ENCODE data around the gene PHF21B. TPM values are rescaled to one million over a fixed set of nuclear protein-coding genes. Genes with fewer than 3 reads are reported as not detected.
"Not testable (repeated sequence)": the region's sequence is repeated elsewhere in the genome, so short reads cannot be mapped to it uniquely, and the experiment has no call there.

The PHF21B gene
- 0.30 TPM for total RNA-seq
- long read RNA-seq, partial matches to known transcripts: 0 of 1 reads
- long read RNA-seq, other reads (novel, unspliced or antisense): 1 of 1 reads

- DNase-seq: peak; percentile 61
- peak; percentile 64 for ATAC-seq (ENCODE audit: poor library complexity)
Observed at GRCh38 chr22:45009606-45010531, at the start of gene PHF21B. Gene PHF21B (minus strand): TSS chr22:45010005. CDS start chr22:45009549, 456 bp downstream.

DNA sequence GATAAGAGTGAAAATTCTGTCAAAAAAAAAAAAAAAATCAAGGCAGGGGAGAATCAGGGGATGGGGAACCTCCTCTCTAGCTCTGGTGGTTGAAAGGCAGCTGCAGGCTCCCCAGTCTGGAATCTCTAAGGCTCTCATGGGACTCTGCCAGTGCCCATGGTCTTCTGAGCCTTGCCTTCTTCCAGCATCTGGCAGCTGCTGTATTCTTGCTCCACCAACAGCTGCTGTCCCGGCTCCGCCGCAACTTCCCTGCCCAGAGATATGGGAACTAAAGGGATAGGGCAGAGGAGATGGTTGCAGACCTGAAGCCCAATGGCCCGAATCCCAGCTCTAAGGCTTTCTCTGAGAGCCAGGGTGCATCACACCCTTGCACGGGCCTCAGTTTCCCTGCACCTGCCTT, 49.5 kb upstream of the PHF21B start:
- intact Hi-C loops (cut with DNase I): no loop called here
- DNase-seq: no peak
- no peak for ATAC-seq (ENCODE audit: poor library complexity)

More at GRCh38 chr22:45009606-45010531, at the start of gene PHF21B:
- intact Hi-C loops (cut with DNase I): no loop called here

GRCh38 chr22:45058622-45058912, 48.8 kb upstream of the PHF21B start:
- intact Hi-C loops (cut with DNase I): no loop called here
- DNase-seq (no peak), ATAC-seq (ENCODE audit: poor library complexity) (no peak)

DNA sequence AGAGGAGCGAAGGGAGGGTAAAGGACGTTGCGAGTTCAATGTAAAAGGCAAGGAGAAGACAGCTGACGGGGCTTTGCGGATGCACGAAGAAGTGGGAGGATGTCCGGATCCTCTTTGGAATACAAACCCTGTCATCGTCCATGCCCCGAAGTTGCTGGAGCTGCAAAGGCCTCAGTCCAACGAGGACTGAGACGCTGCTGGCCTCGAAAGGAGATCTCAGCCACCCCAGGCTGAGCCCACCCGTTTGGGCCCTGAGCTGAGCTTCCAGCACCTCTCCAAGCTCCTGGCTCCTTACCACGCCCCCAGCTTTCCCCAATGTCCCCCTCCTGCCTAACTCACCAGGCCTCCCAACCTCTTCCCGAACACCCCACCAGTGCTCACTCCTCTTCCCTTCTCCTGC, 46.1 kb upstream of the PHF21B start:
- intact Hi-C loops (cut with DNase I): no loop called here
- ATAC-seq (ENCODE audit: poor library complexity): no peak
- DNase-seq: no peak

GRCh38 chr22:45053571-45053970, 43.8 kb upstream of the PHF21B start:
- ATAC-seq (ENCODE audit: poor library complexity) (no peak), DNase-seq (no peak)
- intact Hi-C loops (cut with DNase I): no loop called here

DNA sequence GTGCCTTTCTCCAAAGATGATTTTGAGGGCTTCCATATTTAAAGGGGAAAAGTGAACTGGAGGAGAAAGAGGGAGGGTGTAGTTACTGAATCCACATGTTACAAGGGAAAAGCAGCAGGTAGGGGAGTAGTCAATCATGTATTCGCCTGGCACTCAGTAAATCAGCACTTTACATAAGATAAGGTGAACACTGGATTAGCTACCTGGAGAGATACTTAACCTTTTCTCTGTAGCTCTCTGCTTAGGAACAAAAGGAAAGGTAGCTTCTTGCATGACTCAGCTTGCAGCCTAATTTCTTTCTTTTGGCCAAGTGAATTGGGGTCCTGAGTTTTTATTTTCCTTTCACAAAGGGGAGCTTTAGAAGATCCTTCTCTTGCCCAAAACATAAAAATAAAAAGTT, 43.3 kb upstream of the PHF21B start:
- no peak for DNase-seq
- intact Hi-C loops (cut with DNase I): no loop called here
- ATAC-seq (ENCODE audit: poor library complexity): no peak

DNA sequence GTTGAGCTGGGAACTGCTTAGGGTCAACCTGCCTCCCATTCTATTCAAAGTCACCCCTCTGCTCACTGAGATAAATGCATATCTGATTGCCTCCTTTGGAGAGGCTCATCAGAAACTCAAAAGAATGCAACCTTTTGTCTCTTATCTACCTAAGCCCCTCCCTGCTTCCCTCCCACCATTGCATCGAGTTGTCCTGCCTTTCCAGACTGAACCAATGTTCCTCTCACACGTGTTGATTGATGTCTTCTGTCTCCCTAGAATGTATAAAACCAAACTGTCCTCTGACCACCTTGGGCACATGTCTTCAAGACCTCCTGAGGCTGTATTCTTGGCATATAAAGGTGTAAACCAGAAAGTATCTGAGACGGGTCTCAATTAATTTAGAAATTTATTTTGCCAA, 42.9 kb upstream of the PHF21B start:
- DNase-seq; ATAC-seq (ENCODE audit: poor library complexity); intact Hi-C loops (cut with DNase I): not testable (repeated sequence)

- ATAC-seq (ENCODE audit: poor library complexity): no peak
- intact Hi-C loops (cut with DNase I): no loop called here
Observed at GRCh38 chr22:45051946-45052345, 42.1 kb upstream of the PHF21B start.

GRCh38 chr22:45051419-45051818, 41.6 kb upstream of the PHF21B start:
- no peak for DNase-seq
- no peak for ATAC-seq (ENCODE audit: poor library complexity)
- intact Hi-C loops (cut with DNase I): no loop called here

More at GRCh38 chr22:45051946-45052345, 42.1 kb upstream of the PHF21B start:
- no peak for DNase-seq

DNA sequence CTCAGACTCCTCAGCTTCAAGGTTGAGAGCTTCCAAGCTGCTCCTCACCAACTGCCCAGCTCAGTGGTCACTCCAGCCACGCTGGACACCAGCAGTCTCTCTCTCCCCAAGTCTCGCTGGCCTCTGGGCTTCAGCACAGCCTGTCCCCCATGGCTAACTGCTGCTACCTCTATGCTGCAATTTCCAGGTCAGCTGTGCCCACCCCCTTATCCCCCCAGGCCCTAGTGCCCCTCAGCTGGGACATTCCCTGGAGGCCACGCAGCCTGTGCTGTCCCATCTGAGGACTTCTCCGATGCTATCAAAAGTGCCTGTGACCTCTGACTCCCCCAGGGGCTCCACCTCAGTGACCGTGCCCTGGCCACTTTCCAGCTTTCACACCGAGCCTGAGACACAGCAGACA, 37.5 kb upstream of the PHF21B start:
- intact Hi-C loops (cut with DNase I): no loop called here
- ATAC-seq (ENCODE audit: poor library complexity) (no peak), DNase-seq (no peak)

GRCh38 chr22:45045208-45045607, 35.4 kb upstream of the PHF21B start:
- DNase-seq (no peak), ATAC-seq (ENCODE audit: poor library complexity) (no peak)
- intact Hi-C loops (cut with DNase I): no loop called here

DNA sequence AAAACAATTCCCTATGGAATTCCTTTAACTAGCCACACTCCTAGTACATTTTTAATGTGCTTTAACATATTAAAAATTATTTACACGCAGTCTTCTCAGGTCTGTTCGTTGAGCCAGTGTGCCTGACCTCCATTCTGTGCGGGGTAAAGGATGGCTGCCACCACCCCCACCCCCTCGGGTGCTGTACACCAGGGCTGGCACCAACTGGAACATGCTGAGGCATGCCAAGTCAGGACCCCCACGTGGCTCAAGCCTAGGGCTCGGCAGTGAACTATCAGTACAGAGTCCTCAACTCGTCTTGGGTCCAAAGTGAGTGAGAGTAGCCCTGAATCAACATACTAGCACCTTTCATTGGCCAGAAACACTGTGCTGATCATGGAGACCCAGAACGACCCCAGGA, 32.5 kb upstream of the PHF21B start:
- no peak for DNase-seq
- ATAC-seq (ENCODE audit: poor library complexity): no peak
- intact Hi-C loops (cut with DNase I): no loop called here

DNA sequence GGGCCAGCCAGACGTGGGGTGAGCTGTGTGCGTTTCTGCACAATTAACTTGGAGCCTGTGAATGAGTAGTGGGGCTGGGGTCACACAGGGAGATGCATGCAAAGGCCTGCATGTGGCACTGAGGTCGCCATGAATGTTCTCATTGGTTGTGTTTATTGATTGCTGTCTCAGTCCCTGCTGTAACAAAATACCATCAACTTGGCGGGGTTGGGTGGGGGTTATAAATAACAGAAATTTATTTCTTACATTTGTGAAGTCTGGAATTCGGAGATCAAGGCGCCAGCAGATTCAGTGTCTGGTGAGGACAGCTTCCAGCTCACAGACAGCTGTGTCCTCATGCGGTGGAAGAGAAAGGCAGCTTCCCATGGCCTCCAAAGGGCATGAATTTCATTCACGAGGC, 29.3 kb upstream of the PHF21B start:
- intact Hi-C loops (cut with DNase I): no loop called here
- ATAC-seq (ENCODE audit: poor library complexity): no peak
- DNase-seq: no peak

DNA sequence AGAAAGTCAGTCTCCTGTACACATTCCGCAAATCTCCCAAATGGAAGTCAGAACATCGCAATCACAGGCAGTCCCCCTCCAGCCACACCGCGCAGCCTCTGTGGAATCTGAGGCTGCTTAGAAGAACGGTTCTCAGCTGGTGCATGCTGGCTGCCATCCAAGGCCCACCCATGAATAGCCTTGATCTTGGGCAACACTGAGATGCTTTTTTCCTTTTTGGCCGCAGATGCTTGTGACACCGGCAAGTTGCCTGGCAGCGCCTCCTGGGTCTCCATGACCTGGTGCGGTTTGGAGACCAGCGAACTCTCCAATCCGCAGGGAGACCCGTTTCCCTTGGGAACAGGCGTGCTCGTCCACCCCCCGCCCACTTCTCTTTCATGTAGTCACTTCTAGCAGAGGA, 26.3 kb upstream of the PHF21B start:
- ATAC-seq (ENCODE audit: poor library complexity) (no peak), DNase-seq (no peak)
- intact Hi-C loops (cut with DNase I): no loop called here

GRCh38 chr22:45034821-45035220, 25.0 kb upstream of the PHF21B start:
- no peak for ATAC-seq (ENCODE audit: poor library complexity)
- no peak for DNase-seq
- intact Hi-C loops (cut with DNase I): no loop called here

DNA sequence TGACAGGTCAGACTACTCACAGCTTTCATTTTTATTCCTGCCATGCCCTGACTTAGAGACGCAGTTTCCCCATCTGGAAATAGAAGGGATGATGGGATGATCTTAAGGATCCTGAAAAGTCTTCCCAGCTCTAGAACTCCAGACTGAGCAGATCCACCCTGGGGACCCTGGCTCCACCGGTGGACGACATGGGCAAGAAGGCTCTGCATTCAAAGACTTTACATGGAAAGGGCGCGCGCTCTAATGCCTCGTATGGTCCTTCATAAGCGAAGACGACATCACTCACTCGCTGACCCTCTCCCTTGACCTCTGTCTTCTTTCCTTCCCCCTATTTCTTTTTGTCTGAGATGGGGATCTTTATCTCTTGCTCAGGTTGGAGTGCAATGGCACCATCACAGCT, 24.4 kb upstream of the PHF21B start:
- no peak for DNase-seq
- intact Hi-C loops (cut with DNase I): no loop called here
- ATAC-seq (ENCODE audit: poor library complexity): no peak

- no peak for DNase-seq
Observed at GRCh38 chr22:45033136-45033535, 23.3 kb upstream of the PHF21B start.

GRCh38 chr22:45031629-45032403, 22.0 kb upstream of the PHF21B start:
- no peak for DNase-seq
- intact Hi-C loops (cut with DNase I): no loop called here
- ATAC-seq (ENCODE audit: poor library complexity): no peak

More at GRCh38 chr22:45033136-45033535, 23.3 kb upstream of the PHF21B start:
- intact Hi-C loops (cut with DNase I): no loop called here
- ATAC-seq (ENCODE audit: poor library complexity): no peak

DNA sequence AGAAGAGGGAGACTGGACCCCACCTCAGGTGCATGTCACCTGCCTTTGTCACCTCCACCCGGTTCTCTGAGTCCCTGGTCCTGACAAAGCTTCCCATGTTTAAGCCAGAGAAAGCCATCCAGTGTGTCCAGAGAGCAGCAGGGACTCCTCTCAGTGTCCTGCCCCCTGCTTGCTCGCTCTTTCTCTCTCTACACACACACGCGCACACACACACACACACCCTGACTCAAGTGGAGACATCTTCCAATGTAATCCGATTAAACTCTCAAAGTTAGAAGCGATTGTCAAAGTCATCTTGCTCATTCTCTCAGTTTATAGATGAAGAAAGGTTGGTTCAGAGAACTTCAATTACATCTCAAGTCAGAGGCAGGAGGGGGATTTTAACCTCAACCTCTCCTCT, 19.7 kb upstream of the PHF21B start:
- no peak for DNase-seq
- ATAC-seq (ENCODE audit: poor library complexity): no peak
- intact Hi-C loops (cut with DNase I): no loop called here

DNA sequence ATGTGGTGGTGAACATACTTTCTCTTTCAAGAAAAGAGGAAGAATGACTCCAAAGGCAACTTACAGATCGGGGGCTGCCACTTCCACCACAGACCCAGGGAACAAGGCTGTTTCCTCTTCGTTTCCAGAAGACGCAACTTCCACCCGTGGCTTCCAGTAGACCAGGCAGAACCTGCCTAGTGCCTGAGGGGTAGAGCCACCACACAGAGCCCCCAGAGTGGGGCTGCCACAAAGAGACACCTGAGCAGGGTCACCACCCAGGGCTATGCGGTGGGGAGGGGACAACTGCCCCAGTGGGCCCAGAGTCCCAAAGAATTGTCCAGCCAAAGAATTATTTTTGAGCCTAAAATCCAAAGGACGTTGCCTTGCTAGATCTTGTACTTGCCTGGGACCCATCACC, 16.7 kb upstream of the PHF21B start:
- no peak for ATAC-seq (ENCODE audit: poor library complexity)
- DNase-seq: no peak
- intact Hi-C loops (cut with DNase I): no loop called here

All from Right ventricle myocardium superior (tissue), 1 donor.